Ramos (cell line): ENCODE data around the gene EXOC3L4.
"Not testable (repeated sequence)": the region's sequence is repeated elsewhere in the genome, so short reads cannot be mapped to it uniquely, and the experiment has no call there.

Source experiments
- in situ Hi-C: fragments of 300-500 bp; cut with MboI; formaldehyde crosslinking; loops from one replicate; pipeline ENCODE4 v1.14.3; 2022; ENCODE audit warnings: low sequenced_read_pairs; ENCODE audit not compliant: unreplicated experiment

The EXOC3L4 gene

GRCh38 chr14:103103461-103104388 lies 9.2 kb downstream of the EXOC3L4 start:
- in situ Hi-C loops, result no loop called here

- in situ Hi-C loops, result no loop called here
Observed at GRCh38 chr14:103104389-103104653, 9.8 kb downstream of the EXOC3L4 start.

- in situ Hi-C loops, result no loop called here
Observed at GRCh38 chr14:103104654-103105452, 10.3 kb downstream of the EXOC3L4 start.

- in situ Hi-C loops, result no loop called here
Observed at GRCh38 chr14:103105580-103106150, 11.1 kb downstream of the EXOC3L4 start.

GRCh38 chr14:103107455-103107854 lies 12.9 kb downstream of the EXOC3L4 start:
- in situ Hi-C loops, result no loop called here

- in situ Hi-C loops, result no loop called here
Observed at GRCh38 chr14:103107941-103108748, 13.6 kb downstream of the EXOC3L4 start.

GRCh38 chr14:103108749-103109207 lies 14.3 kb downstream of the EXOC3L4 start:
- in situ Hi-C loops, result no loop called here

GRCh38 chr14:103109535-103110441 lies 15.3 kb downstream of the EXOC3L4 start:
- in situ Hi-C loops, result no loop called here

- in situ Hi-C loops, result no loop called here
Observed at GRCh38 chr14:103110681-103111231, 16.2 kb downstream of the EXOC3L4 start.

- in situ Hi-C loops, result no loop called here
Observed at GRCh38 chr14:103111232-103111868, 16.8 kb downstream of the EXOC3L4 start.

- in situ Hi-C loops, result no loop called here
Observed at GRCh38 chr14:103112400-103113243, 18.1 kb downstream of the EXOC3L4 start.

- in situ Hi-C loops, result no loop called here
Observed at GRCh38 chr14:103113303-103113702, 18.8 kb downstream of the EXOC3L4 start.

GRCh38 chr14:103113774-103114173 lies 19.2 kb downstream of the EXOC3L4 start:
- in situ Hi-C loops, result no loop called here

GRCh38 chr14:103115086-103115679 lies 20.7 kb downstream of the EXOC3L4 start:
- in situ Hi-C loops, result not testable (repeated sequence)

- in situ Hi-C loops, result no loop called here
Observed at GRCh38 chr14:103115845-103116572, 21.5 kb downstream of the EXOC3L4 start.

GRCh38 chr14:103116636-103117035 lies 22.1 kb downstream of the EXOC3L4 start:
- in situ Hi-C loops, result no loop called here
